ENCODE data around the gene RAB1B.
"Not testable (repeated sequence)": the region's sequence is repeated elsewhere in the genome, so short reads cannot be mapped to it uniquely, and the experiment has no call there.

RAB1B gene

DNA sequence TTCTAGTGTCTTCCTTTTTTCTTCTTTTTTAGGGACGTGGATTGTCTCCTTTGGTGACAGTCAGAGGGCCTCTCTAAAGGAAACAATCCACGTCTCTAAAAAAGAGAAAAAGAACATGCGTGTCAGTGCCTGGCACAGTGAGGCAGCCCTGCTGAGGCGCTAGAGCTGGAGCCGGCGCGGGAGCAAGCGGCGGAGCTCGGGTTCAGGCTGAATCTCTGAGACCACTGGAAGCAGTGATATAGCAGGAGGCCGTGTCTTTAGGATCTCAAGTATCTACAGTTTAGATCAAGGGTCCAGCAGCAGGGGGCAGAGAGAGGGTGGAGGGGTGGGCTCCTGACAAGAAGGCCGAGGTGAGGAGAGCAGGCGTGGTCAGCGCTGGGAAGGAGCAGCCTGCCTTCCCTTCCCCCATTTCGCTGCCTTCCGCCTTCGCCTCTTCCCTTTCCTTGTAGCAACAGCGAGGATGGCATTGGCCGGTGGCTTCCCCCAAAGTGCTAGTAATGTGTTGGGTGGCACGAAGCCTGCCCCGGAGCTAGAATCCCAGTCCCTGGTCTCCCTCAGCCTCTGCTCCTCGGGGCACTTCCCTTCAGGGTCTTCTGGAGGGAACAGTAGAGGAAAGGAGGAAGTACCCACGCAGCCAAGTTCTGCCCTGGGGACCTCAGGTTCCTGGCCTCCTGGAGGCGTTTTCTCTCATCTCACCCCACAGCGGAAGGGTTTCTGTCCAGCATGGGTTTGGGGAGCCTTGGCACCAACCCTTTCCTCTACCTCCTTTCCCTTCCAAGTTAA, 28.2 kb upstream of the RAB1B start:
- no peak for DNase-seq

DNA sequence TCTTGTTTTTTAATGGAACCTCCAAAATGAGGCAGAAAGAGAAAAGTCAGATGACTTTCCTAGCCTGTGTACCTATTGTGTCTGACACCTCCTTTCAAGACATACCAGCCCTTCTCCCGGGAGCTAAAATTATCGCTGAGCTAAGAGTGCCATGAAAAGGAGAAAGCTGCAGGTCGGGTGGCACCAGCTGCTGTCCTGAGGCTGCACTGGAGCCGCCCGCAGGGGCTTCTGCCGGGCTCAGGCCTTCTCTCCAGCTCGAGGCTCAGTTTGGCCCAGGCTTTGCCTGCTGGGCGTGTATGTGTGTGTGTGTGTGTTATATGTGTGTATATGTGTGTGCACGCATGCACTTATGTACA, 27.7 kb upstream of the RAB1B start:
- DNase-seq: no peak

GRCh38 chr11:66242095-66242765, 26.2 kb upstream of the RAB1B start:
- DNase-seq: peak in 1 of 2 experiments; percentile 23

DNA sequence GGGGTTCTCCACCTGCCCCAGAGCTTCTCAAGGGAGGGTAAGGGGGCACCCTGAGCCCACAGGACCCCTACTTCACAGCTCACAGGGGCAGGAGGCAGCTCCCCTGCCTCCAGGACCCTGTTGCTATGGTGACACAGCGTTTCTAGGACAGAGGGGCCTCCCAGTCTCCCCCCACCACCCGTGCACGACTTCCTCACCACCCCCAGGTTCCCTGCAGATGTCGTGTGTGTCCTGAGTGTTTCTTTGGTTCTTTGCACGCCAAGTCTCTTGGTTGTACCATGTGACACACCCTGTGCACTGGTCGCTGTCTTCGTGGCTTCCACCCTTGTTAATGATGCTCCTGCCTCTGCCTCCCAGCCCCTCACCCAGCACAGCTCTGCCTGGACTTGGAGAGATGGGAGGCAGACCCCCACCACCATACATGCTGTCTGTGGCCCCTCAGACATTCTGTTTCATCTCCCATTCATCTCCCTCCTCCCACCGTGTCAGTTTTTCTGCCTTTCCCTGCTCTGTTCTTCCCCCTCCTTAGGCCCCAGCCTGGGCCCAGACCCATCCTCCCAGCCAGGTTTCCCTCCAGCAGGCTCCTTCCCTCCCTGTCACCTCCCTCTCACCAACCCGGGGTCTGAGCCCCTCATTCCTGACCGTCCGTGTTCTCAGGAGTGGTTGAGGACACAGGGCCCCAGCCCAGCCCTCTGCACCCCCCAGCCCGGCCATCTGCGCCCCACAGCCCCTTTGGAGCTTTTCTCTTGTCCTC, 24.5 kb upstream of the RAB1B start:
- DNase-seq: no peak

DNA sequence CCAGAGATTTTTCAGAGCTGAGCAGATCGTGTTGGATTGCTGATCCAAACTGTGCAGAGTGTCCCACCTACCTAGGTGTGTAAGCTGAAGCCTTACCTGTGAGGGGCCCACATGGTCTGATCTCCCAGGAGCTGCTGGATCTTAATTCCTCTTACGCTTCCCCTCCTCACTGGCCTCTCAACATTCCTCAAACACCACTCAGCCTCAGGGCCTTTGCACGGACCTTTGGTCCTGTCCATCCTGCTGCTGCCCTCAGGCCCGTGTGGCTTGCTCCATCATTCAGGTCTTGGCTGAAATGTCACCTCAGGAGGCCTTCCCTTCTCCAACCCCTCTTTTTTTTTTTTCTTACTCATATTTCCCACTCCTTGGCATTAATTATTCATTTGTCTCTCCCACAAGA, 21.1 kb upstream of the RAB1B start:
- no peak for DNase-seq

DNA sequence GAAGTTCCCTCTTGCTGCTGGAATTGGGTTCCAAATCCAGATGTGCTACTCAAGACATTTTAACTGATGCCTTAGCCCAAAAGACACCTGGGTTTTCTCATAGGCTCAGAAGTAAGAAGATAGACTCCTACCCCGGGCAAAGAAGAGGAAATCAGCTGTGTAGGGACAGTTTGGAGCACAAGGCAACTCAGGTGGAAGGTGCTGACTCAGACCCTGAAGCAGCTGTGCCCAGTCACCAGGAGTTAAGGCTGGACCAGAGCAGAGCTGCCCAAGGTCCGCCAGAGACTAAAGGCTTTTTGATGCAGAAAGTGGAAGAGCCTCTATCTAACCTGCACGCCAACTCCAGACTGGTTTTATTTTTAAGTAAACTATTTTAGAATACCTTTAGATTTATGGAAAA, 20.6 kb upstream of the RAB1B start:
- no peak for DNase-seq

DNA sequence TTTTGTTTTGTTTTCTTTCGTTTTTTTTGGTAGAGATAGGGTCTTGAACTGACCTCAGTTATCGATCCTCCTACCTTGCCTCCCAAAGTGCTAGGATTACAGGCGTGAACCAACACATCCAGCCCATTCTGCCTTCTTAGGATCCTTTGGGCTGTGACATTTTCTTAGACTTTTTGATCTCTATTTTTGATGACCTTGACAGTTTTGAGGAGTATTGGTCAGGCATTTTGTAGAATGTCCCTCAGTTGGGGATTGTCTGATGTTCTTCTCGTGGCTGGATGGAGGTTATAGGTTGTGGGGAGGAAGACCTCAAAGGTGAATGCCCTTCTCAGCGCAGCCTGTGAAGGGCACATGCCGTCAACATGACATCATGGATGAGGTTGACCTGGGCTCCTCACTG, 19.5 kb upstream of the RAB1B start:
- no peak for DNase-seq

DNA sequence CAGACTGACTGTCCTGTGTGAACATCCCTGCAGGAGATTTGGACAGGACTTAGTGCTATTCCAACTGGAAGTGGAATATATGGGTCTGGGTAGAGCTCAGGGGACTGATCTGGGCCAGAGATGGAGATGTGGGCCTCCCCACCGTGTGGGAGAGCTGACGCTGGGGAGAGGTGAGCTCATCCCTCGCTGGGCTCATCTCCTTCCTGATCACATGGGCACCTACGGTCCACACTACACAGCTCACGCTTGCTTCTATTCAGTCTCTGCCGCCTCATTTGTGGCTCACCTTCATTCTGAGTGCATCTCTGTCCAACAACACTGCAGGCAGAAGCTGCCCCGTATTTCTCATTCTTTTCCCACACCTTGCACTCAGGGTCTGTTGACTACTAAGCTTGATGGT, 16.6 kb upstream of the RAB1B start:
- no peak for DNase-seq

- DNase-seq: not testable (repeated sequence)
These were observed 15.4 kb upstream of the RAB1B start for GRCh38 chr11:66253081-66253480.

- no peak for DNase-seq
These were observed 10.0 kb upstream of the RAB1B start for GRCh38 chr11:66258473-66258893.

GRCh38 chr11:66259225-66259624, 9.2 kb upstream of the RAB1B start:
- no peak for DNase-seq

GRCh38 chr11:66259956-66260355, 8.5 kb upstream of the RAB1B start:
- DNase-seq: peak; percentile 59 to 82

GRCh38 chr11:66261578-66261977, 6.9 kb upstream of the RAB1B start:
- DNase-seq: no peak

- DNase-seq: no peak
These were observed 6.2 kb upstream of the RAB1B start for GRCh38 chr11:66262191-66262590.

DNA sequence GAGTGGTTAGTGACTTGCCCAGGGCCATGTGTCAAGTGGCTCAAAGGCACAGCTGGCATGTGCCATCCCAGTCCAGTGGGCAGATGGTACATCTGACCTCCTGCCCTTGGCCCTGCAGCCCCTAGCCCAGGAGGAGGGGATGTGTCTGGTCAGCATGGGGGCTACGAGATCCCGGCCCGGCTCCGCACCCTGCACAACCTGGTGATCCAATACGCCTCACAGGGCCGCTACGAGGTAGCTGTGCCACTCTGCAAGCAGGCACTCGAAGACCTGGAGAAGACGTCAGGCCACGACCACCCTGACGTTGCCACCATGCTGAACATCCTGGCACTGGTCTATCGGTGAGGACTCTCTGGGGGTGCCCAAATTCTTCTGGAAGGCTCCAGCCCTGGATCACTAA, 5.7 kb upstream of the RAB1B start:
- DNase-seq: no peak

DNA sequence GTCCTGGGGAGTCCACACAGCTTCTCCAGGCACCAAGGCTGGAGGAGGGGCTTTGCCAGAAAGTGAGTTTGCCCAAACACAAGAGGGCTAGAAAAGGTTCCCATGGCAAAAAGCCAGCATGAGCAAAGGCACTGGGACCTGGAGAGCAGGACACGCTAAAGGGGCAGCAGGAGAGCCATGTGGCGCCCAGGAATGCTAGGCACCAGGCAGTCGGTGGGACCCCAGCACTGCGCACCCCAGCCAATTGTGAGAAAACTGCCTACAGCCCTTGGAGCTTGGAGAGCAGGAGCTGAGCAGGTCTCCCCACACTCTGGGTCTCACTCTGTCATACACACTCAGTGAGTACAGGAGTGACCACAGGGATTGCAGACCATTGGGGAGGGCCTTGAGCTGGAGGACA, 5.2 kb upstream of the RAB1B start:
- no peak for DNase-seq

GRCh38 chr11:66263785-66264184, 4.7 kb upstream of the RAB1B start:
- no peak for DNase-seq

- DNase-seq: no peak
These were observed 4.1 kb upstream of the RAB1B start for GRCh38 chr11:66264383-66264782.

GRCh38 chr11:66264914-66265313, 3.5 kb upstream of the RAB1B start:
- no peak for DNase-seq

DNA sequence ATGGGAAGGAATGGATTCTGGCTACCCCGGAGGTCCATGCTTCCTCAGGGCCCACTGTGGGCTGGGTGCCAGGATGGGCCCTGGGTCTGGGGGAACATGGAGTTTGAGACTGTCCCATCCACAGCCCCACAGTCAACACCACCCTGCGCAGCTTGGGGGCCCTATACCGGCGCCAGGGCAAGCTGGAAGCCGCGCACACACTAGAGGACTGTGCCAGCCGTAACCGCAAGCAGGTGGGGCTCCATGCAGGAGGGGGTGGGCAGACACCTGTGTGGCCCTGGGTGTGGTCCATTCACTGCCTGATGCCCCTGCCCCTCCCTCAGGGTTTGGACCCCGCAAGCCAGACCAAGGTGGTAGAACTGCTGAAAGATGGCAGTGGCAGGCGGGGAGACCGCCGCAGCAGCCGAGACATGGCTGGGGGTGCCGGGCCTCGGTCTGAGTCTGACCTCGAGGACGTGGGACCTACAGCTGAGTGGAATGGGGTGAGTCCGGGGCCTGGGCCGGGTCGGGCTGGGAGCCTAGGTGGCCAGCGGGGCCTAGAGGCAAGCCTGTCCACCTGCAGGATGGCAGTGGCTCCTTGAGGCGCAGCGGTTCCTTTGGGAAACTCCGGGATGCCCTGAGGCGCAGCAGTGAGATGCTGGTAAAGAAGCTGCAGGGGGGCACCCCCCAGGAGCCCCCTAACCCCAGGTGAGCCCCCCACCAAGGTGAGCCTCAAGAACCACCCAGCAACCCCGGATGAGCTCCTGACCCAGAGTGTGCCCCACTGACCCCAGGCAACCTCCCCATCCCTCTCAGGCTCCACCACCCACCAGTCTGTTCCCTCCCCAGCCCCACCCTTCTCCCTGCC, 2.7 kb upstream of the RAB1B start:
- no peak for DNase-seq

GRCh38 chr11:66266378-66267038, 1.9 kb upstream of the RAB1B start:
- DNase-seq: no peak

GRCh38 chr11:66267039-66267378, 1.4 kb upstream of the RAB1B start:
- DNase-seq: no peak

Data from NCI-H524 (cell line).